Mammary epithelial cell (primary cell): ENCODE measurements around the gene TMEM138.

Experiments used
- CTCF ChIP-seq, 2 donors: IDR thresholded peaks in 1 of 2; conservative IDR thresholded peaks in 1 of 2; 2 replicates each; pipeline ENCODE4 v1.5.1; 2011 to 2012; ENCODE audit warnings: inconsistent platforms in 2 of 2, low read length in 2 of 2, mild to moderate bottlenecking in 2 of 2, control low read depth in 1 of 2, low read depth in 1 of 2; ENCODE audit not compliant: insufficient read depth in 1 of 2; ENCODE audit errors: extremely low read depth in 1 of 2
- EZH2 ChIP-seq: IDR thresholded peaks from 2 replicates; pipeline ENCODE4 v1.6.1; 2012; ENCODE audit warnings: low read length, inconsistent platforms, borderline replicate concordance

- TF ChIP-seq EZH2, result no peak
- TF ChIP-seq CTCF (conservative IDR thresholded peaks at IDR 0.05 in 1 of 2, IDR thresholded peaks at IDR 0.05 in 1 of 2; ENCODE audit: extremely low read depth in 1 of 2, insufficient read depth in 1 of 2, low read depth in 1 of 2, low read length in 2 of 2), result no peak
Measured at GRCh38 chr11:61390161-61390560, 28.0 kb downstream of the TMEM138 start.
